ENCODE measurements around the gene TSHZ3.

GRCh38 chr19:31252441-31252840 lies 96.8 kb downstream of the TSHZ3 start:
- TF ChIP-seq, protein P1, sequence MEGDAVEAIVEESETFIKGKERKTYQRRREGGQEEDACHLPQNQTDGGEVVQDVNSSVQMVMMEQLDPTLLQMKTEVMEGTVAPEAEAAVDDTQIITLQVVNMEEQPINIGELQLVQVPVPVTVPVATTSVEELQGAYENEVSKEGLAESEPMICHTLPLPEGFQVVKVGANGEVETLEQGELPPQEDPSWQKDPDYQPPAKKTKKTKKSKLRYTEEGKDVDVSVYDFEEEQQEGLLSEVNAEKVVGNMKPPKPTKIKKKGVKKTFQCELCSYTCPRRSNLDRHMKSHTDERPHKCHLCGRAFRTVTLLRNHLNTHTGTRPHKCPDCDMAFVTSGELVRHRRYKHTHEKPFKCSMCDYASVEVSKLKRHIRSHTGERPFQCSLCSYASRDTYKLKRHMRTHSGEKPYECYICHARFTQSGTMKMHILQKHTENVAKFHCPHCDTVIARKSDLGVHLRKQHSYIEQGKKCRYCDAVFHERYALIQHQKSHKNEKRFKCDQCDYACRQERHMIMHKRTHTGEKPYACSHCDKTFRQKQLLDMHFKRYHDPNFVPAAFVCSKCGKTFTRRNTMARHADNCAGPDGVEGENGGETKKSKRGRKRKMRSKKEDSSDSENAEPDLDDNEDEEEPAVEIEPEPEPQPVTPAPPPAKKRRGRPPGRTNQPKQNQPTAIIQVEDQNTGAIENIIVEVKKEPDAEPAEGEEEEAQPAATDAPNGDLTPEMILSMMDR (IDR thresholded peaks at IDR 0.05; ENCODE audit: control extremely low read depth in 1 of 3, insufficient read depth in 1 of 3, low read depth in 1 of 3, low read length in 3 of 3): no peak
- TF ChIP-seq TEAD4 (IDR thresholded peaks at IDR 0.05; ENCODE audit: low read depth, low read length): no peak
- no peak for TF ChIP-seq RXRA (IDR thresholded peaks at IDR 0.05; ENCODE audit: insufficient read depth, low read depth, low read length)
- no peak for TF ChIP-seq EZH2 (IDR thresholded peaks at IDR 0.05; ENCODE audit: low read depth, low read length, severe bottlenecking)
- TF ChIP-seq RFX5 (IDR thresholded peaks at IDR 0.05; ENCODE audit: borderline replicate concordance, low read depth, low read length): no peak
- TF ChIP-seq TAF1 (IDR thresholded peaks at IDR 0.05; ENCODE audit: low read depth, low read length): no peak
- TF ChIP-seq SP1 (IDR thresholded peaks at IDR 0.05; ENCODE audit: low read depth, low read length): no peak
- no peak for TF ChIP-seq SIN3A (conservative IDR thresholded peaks at IDR 0.05 in 1 of 2, IDR thresholded peaks at IDR 0.05 in 1 of 2; ENCODE audit: low read depth in 1 of 2, low read length in 2 of 2)
